Measurements from ENCODE around the gene VSTM1. TPM values are rescaled to one million over a fixed set of nuclear protein-coding genes. Genes with fewer than 3 reads are reported as not detected.
"Not testable (repeated sequence)": the region's sequence is repeated elsewhere in the genome, so short reads cannot be mapped to it uniquely, and the experiment has no call there.

VSTM1 gene
- total RNA-seq, 1 experiment from 2014 or later, result not detected

DNA sequence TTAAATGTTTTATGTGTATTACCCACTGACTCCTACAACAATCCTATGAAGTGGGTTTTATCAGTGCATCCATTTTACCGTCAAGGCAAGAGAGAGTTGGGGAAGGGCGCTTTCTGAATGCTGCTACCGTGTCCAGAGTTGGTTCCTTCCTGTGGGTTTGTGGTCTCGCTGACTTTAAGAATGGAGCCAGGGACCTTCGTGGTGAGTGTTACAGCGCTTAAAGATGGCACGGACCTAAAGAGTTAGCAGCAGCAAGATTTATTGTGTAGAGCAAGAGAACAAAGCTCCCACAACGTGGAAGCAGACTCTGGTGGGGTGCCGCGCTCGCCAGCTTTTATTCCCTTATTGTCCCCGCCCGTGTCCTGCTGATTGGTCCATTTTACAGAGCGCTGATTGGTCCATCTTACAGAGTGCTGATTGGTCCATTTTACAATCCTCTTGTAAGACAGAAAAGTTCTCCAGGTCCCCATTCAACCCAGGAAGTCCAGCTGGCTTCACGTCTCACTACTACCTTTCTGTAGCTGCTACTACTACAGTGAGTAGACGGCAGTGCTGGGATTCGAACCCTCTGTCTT is 30.8 kb upstream of the VSTM1 start:
- DNase-seq, result no peak
- 0 out of 2 replicates have a peak, but pooled peaks cover 3% of the 10 kb centered on the region for H3K9me3 ChIP-seq
- no peaks in the 10 kb centered on the region for H3K36me3 ChIP-seq
- peaks cover 7% of the 10 kb centered on the region for H3K27me3 ChIP-seq
- H3K4me3 ChIP-seq, result no peak overlapping the region

DNA sequence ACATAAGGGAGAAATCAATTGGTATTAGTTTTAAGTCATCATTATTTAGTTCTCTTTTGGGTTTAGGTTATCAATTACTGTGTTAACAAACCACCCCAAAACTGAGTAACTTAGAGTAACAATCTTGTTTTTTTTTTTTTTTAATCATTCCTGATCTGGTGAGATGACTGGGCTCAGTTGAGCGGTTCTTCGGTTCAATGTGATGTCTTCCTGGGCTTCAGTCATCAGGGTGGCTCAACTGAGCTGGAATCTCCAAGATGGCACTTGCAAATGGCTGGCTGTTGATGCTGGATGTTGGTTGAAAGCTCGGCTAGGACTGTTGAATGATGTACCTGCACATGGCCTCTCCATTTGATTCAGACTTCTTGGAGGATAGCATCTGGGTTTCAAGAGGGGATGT is 20.7 kb upstream of the VSTM1 start:
- no peak overlapping the region for H3K4me3 ChIP-seq
- H3K9me3 ChIP-seq, result peaks cover 6% of the 10 kb centered on the region; the same call in 1 of the 2 replicates
- H3K27me3 ChIP-seq, result peaks cover 9% of the 10 kb centered on the region
- no peak for DNase-seq
- no peaks in the 10 kb centered on the region for H3K36me3 ChIP-seq

DNA sequence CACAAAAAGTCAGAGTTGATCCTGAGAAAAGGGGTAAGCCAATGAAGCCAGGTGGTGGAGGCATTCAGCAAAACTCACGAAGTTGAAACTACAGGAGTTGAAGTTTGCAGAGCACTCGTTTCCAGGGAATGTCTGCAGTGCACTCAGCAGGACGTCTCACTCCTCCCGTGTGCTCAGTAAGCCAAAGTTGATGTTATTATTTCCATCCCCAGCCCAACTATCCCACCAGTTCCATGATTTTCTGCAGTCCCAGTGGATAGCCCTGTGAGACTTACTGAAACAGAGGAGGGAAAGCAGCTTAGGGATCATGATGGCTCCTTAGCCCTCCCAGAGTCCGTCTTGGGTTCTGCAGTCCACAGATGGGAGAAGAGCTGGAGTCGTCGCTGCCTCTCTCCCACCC is 17.3 kb upstream of the VSTM1 start, which contains the start of gene TARM1:
TARM1 (minus strand) TSS at position 334 of the 400 bp plus-strand sequence; CDS start at position 309, 25 bp downstream.
- DNase-seq, result no peak
- no peak within 1 kb of the TSS for H3K4me3 ChIP-seq
- no peaks in the 10 kb centered on the region for H3K36me3 ChIP-seq
- no peaks in the 10 kb centered on the region; the same call in 1 of the 2 replicates for H3K27me3 ChIP-seq
- peaks cover 6% of the 10 kb centered on the region; the same call in 1 of the 2 replicates for H3K9me3 ChIP-seq

DNA sequence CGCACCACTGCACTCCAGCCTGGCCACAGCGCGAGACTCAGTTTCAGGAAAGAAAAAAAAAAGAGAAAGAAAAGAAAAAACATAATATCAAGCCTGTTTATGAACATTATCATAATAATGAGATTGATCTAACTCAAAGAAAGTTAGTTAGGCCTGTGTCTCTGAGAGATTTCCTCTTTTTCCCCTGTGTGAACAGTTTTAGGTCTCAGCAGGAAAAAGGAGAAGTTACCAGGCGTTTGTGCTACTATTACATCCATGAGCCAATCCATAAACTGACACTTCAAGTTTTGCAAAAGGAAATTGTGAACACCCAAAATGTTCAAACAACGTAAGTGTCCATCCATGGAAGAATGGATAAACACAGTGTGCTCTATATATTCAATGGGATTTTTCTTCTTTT is 13.6 kb upstream of the VSTM1 start:
- H3K9me3 ChIP-seq, result peaks cover 6% of the 10 kb centered on the region; the same call in 1 of the 2 replicates
- no peak overlapping the region for H3K4me3 ChIP-seq
- 0 out of 2 replicates have a peak, but pooled peaks cover 2% of the 10 kb centered on the region for H3K27me3 ChIP-seq
- DNase-seq, result no peak
- H3K36me3 ChIP-seq, result no peaks in the 10 kb centered on the region

DNA sequence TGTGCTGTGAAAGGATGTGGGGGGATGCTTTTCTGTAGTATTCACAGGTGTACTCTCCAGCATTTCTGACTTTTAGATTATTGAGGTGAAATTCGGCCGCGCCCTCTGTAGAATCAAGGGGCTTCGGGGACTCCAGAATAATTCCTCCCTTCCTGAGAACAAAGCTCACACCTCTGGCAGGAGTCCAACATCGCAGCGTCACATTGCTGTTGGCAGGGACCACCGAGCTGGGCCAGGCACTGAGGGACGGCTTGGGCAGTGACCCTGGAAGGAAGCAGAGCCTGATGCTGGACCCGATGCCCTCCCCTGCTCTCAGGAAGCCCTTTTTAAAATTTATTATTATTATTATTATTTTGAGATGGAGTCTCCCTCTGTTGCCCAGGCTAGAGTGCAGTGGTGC is 11.2 kb upstream of the VSTM1 start:
- Histone ChIP-seq H3K36me3 (no peaks in the 10 kb centered on the region), H3K27me3 (0 out of 2 replicates have a peak, but pooled peaks cover 2% of the 10 kb centered on the region), H3K9me3 (peaks cover under 1% of the 10 kb centered on the region), H3K4me3 (no peak overlapping the region)
- no peak for DNase-seq

DNA sequence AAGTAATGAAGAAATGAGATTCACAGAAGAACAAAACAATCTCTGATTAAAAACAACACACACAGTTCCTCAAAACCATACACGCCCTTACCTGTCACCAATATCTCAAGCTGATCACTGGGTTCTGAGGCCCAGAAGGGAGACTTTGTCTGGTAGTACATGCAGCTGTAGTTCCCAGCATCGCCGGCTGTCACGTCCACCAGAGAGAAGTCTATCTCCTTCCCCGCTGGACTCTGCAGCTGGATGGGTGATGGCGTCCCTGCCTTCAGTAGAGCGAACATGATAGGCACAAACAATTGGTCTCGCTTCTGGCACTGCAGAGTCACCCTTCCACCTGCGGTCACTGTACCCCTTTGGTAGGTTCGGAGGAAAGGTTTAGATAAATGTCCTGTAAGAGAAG is 10.1 kb upstream of the VSTM1 start:
- no peak for DNase-seq
- Histone ChIP-seq H3K27me3 (0 out of 2 replicates have a peak, but pooled peaks cover 2% of the 10 kb centered on the region), H3K36me3 (no peaks in the 10 kb centered on the region)

DNA sequence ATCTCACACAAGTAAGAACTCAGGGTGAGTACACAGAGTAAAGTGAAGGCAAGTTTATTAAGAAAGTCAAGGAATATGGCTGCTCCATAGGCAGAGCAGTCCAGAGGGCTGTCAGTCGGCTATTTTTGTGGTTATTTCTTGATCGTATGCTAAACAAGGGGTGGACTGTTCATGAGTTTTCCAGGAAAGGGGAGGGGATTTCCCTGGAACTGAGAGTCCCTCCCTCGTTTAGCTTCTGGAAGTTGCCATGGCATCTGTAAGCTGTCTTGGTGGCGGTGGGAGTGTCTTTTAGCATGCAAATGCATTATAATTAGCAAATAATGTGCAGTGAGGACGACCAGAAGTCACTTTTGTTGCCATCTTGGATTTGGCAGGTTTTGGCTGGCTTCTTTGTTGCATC is 5.8 kb upstream of the VSTM1 start:
- Histone ChIP-seq H3K27me3 (peaks cover 7% of the 10 kb centered on the region), H3K9me3 (peaks cover 9% of the 10 kb centered on the region), H3K36me3 (no peaks in the 10 kb centered on the region)

More for the DNA sequence above, 10.1 kb upstream of the VSTM1 start:
- H3K4me3 ChIP-seq, result no peak overlapping the region
- peaks cover 9% of the 10 kb centered on the region for H3K9me3 ChIP-seq

DNA sequence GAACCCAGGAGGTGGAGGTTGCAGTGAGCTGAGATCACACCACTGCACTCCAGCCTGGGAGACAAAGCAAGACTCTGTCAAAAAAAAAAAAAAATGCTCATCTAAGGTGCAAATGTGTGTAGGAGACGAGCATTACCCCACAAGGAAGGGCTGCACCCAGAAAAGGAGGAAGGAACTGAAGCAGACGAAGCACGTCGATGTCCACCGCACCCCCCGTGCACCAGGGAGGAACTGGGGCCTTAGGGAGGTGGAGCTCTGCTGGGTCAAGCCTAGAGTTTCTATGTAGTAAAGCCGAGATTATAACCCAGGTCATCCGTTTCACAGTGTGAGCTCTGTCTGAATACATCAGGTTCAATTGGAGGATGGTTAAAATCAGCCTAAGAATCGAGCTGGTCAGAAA is 1.1 kb downstream of the VSTM1 start:
- DNase-seq, result no peak
- Histone ChIP-seq H3K9me3 (no peaks in the 10 kb centered on the region), H3K4me3 (no peak overlapping the region), H3K36me3 (no peaks in the 10 kb centered on the region), H3K27me3 (peaks cover 30% of the 10 kb centered on the region)

More for the DNA sequence above, 5.8 kb upstream of the VSTM1 start:
- no peak overlapping the region for H3K4me3 ChIP-seq
- no peak for DNase-seq

DNA sequence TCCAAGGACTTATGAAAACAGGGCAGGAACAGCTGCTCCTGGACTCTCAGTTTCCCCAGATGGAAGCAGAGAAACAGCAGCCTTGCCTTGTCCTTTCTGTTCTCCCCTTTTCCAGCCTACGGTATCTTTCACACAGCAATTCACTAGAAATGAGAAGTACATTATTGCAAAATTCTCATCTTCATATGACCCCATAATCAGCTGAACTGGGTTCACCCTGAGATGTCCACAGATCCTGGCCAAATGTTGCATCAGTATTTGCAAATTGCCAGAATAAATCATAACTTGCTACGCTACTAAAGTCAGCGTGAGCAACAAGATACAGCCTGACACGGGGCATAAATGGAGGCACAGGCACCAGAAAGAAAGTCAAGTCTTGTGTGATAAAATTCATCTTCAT is 16.1 kb downstream of the VSTM1 start:
- DNase-seq, result no peak
- H3K27me3 ChIP-seq, result peaks cover 47% of the 10 kb centered on the region
- H3K4me3 ChIP-seq, result no peak overlapping the region
- H3K9me3 ChIP-seq, result no peaks in the 10 kb centered on the region
- H3K36me3 ChIP-seq, result no peaks in the 10 kb centered on the region

DNA sequence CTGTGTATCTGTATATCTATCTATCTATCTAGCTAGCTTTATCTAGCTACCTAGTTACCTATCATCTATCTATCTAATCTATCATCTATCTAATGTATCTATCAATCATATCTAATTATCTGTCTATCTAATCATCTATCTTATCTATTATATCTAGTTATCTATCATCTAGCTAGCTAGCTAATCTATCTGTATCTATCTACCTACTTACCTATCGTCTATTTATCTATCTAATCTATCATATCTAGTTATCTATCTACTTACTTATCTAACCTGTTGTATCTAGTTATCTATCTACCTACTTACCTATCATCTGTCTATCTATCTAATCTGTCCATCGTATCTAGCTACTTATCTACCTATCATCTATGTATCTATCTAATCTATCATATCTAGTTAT is 17.9 kb downstream of the VSTM1 start:
- Histone ChIP-seq H3K4me3 (no peak overlapping the region), H3K27me3 (peaks cover 47% of the 10 kb centered on the region), H3K36me3 (no peaks in the 10 kb centered on the region), H3K9me3 (no peaks in the 10 kb centered on the region)
- no peak for DNase-seq

DNA sequence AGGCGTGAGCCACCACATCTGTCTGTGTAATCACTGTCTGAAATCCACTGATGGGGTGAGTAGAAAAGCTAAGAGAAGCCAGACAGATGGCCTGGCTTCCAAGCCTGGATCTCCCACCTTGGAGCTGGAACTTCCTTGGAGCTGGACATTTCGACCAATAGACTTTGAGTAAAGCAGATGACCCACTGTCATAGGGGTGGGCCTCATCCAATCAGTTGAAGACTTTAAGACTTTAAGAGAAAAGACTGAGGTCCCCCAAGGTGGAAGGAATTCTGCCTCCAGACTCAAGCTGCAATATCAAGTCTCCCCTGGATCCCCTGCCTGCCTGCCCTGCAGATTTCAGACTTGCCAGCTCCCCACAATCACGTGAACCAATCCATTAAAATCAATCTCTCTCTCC is 20.7 kb downstream of the VSTM1 start:
- Histone ChIP-seq H3K27me3 (peaks cover 42% of the 10 kb centered on the region), H3K4me3 (no peak overlapping the region), H3K9me3 (no peaks in the 10 kb centered on the region), H3K36me3 (no peaks in the 10 kb centered on the region)
- DNase-seq, result no peak

DNA sequence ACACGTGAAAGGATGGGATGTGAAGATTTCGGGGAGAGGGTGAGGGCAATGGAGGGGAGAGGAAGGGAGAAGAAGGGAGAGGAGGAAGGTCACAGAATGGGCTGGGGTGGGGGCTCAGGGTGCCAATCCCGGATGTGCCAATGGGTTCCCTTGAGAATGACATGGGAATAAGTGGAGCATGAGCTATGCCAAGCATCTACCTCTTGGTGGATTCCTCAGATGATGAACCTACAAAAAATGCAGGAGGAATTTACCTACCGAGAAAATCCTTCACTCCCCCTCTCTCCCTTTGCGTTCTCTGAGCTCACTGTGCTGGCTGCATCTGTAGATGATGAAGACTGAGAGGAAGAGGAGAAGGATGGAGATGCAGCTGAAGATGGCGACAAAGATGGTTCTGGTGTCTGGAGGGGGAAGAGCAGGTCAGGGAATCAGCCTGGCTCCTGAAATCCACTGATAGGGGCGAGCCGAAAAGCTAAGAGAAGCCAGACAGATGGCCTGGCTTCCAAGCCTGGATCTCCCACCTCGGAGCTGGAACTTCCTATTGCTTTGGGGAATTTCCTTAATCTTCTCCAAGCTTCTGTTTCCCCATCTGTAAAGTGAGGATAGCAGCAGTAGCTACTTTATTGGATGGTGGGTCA is 21.6 kb downstream of the VSTM1 start:
- H3K4me3 ChIP-seq, result no peak overlapping the region
- H3K9me3 ChIP-seq, result no peaks in the 10 kb centered on the region
- H3K27me3 ChIP-seq, result peaks cover 33% of the 10 kb centered on the region
- DNase-seq, result no peak
- no peaks in the 10 kb centered on the region for H3K36me3 ChIP-seq

DNA sequence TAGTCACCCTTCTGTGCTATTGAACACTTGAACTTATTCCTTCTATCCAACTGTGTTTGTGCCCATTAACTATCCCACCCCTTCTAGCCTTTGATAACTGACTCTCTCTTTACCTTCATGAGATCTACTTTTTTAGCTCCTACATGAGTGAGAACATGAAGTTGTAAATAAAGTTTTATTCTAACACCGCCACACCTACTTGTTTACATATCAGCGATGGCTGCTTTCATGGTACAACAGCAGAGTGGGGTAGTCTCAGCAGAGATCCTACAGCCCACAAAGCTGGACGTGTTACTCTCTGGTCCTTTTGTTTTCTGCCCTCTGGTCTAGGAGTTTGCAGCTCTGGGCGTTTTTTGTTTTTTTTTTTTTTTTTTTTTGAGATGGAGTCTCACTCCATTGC is 23.7 kb downstream of the VSTM1 start:
- Histone ChIP-seq H3K36me3 (no peaks in the 10 kb centered on the region), H3K27me3 (peaks cover 12% of the 10 kb centered on the region), H3K4me3 (no peak overlapping the region), H3K9me3 (no peaks in the 10 kb centered on the region)
- no peak for DNase-seq

DNA sequence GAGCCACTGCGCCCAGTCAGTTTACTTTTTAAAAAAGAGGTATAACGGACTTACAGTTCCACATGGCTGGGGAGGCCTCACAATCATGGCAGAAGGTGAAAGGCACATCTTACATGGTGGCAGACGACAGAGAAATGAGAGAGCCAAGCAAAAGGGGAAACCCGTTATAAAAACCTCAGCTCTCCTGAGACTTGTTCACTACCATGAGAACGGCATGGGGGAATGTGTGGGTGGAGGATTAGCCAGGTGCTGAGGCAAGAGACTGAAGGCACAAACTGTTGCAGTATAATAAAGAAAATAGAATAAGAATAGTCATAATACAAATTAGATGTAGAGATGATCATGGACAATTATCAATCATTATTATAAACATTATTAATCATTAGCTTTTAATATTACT is 27.2 kb downstream of the VSTM1 start:
- DNase-seq, H3K27me3 ChIP-seq, H3K4me3 ChIP-seq, H3K9me3 ChIP-seq, H3K36me3 ChIP-seq: not testable (repeated sequence)

DNA sequence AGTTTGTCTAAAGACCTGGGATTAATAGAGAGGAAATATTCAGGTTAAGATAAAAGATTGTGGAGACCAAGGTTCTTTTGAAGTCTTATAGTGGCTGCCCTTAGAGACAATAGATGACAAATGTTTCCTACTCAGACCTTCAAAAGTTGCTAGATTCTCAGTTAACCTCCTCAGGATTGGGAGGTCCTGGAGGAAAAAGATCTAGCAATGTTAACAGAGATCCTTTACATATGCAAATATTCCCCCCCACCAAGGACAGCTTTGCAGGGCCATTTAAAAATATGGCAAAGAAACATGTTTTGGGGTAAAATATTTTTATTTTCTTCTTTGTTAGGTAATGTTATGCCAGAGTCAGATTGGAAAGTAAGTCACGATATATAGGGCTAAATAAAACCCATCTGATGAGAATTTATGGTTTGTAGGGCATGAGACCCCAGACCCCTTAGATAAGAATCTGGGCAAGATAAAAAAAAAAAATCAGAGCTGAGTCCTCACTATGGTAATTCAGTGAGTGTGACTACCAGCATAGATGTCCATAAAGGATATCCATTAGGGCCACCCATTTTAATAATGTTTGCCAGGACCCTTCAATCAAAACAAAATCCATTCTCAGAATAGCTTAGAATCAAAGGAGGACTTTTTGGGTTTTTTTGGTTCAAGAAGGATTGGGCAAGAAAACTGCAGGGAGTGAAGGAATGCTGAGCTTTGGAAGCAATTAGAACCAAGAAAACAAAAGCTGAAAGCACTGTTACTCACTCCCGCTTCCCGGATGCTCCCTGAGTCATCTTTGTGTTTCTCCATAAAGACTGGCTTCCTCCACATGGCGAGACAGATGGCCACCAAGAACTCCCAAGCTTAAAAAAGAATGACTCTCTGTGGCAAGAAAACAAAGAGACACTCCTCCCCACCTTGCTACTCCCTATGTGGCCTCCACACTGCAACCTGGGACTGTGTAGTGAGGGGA is 28.2 kb downstream of the VSTM1 start:
- no peaks in the 10 kb centered on the region for H3K36me3 ChIP-seq
- H3K4me3 ChIP-seq, result no peak overlapping the region
- peak; percentile 79 for DNase-seq
- H3K27me3 ChIP-seq, result no peaks in the 10 kb centered on the region
- H3K9me3 ChIP-seq, result no peaks in the 10 kb centered on the region

DNA sequence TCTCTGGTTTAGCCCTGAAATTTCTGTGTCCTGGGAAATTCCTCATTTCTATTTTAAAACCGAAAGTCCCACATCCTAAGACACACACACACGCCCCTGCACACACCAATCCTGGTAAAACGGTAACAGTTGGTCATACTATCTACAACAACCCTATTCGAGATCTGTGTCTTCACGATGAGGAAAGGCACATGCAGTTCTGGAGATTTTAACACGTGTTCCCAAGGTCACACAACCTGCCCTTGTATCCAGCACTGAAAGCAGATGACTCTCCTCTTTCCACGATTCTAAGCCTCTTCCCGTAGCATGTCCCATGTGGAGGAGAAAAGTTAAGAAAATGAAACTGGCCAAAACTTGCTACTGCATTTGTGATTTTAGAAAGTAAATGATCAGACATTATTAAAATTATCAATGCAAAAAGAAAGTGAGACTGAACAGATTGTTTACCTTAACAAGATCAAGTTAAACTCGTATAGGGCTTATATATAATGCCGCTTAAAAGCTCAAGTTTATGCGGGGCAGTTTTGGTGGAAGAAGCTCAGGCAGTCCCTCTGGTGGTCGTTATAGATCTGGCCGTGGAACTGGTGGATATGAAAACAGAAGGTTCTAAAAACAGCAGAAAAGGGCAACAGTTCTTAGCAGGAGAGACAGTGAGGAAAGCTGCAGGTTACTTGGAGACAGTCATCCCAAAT is 32.7 kb downstream of the VSTM1 start:
- Histone ChIP-seq H3K4me3 (peak overlapping the region; percentile 35), H3K36me3 (no peaks in the 10 kb centered on the region), H3K27me3 (no peaks in the 10 kb centered on the region), H3K9me3 (no peaks in the 10 kb centered on the region)
- DNase-seq, result no peak
